Measurements from ENCODE around the gene CACNA2D2.

DNA sequence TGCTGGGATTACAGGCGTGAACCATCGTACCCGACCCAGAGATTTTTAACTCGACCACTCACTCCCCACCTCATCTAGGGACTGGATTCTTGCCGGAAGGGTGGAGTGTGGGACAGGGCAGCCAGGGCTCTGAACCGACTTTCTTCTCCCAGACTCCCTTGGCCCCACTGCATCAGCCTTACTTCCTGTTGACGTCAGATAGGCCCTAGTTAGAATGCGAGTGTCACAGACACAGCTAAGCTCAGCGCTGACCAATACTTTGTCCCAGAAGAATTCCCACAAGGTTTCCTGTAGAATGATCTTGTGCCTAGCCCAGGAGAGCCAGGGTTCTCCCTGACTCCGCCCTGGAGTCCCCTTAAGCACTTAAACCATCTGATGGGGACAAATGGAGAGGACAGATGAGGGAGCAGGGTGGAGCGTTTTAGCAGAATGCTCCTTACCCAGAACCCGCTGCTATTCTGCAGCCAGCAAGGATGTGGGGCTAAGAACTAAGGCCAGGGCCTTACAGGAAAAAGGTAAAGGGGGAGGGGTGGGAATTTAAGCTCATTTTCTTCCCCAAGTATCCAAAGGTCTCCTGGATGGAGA is 169.6 kb downstream of the CACNA2D2 start:
- TF ChIP-seq, protein P1, sequence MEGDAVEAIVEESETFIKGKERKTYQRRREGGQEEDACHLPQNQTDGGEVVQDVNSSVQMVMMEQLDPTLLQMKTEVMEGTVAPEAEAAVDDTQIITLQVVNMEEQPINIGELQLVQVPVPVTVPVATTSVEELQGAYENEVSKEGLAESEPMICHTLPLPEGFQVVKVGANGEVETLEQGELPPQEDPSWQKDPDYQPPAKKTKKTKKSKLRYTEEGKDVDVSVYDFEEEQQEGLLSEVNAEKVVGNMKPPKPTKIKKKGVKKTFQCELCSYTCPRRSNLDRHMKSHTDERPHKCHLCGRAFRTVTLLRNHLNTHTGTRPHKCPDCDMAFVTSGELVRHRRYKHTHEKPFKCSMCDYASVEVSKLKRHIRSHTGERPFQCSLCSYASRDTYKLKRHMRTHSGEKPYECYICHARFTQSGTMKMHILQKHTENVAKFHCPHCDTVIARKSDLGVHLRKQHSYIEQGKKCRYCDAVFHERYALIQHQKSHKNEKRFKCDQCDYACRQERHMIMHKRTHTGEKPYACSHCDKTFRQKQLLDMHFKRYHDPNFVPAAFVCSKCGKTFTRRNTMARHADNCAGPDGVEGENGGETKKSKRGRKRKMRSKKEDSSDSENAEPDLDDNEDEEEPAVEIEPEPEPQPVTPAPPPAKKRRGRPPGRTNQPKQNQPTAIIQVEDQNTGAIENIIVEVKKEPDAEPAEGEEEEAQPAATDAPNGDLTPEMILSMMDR (IDR thresholded peaks at IDR 0.05), result no peak
- TF ChIP-seq POLR2A (IDR thresholded peaks at IDR 0.05), result no peak
